Activated T-cell treated with anti-CD3 and anti-CD28 coated beads for 24 hours (primary cell): ENCODE measurements around the gene KLHDC7B.
A peak's percentile ranks its signal among the peaks of the same experiment; 100 is the strongest.

Source experiments
- DNase-seq: peaks from one replicate; pipeline ENCODE4 v3.0.0-alpha.2; 2020; ENCODE audit warnings: low read depth

The KLHDC7B gene

GRCh38 chr22:50573491-50574382 is 28.0 kb downstream of the KLHDC7B start:
- DNase-seq, result no peak

- DNase-seq, result no peak
These were observed 28.7 kb downstream of the KLHDC7B start for GRCh38 chr22:50574383-50574755.

- DNase-seq, result no peak
These were observed 29.8 kb downstream of the KLHDC7B start for GRCh38 chr22:50575426-50575941.

- no peak for DNase-seq
These were observed 30.4 kb downstream of the KLHDC7B start for GRCh38 chr22:50576070-50576469.

- DNase-seq, result no peak
These were observed 31.4 kb downstream of the KLHDC7B start for GRCh38 chr22:50576806-50577696.

GRCh38 chr22:50577697-50577986 is 31.9 kb downstream of the KLHDC7B start:
- DNase-seq, result no peak

- DNase-seq, result no peak
These were observed 32.5 kb downstream of the KLHDC7B start, which contains the start of gene CPT1B for GRCh38 chr22:50577987-50578775. CPT1B (minus strand) TSS chr22:50578427; CDS start chr22:50577915, 512 bp downstream.

- no peak for DNase-seq
These were observed 33.1 kb downstream of the KLHDC7B start for GRCh38 chr22:50578776-50579310.

GRCh38 chr22:50579752-50580151 is 34.1 kb downstream of the KLHDC7B start:
- DNase-seq, result no peak

GRCh38 chr22:50581031-50581949 is 35.6 kb downstream of the KLHDC7B start:
- DNase-seq, result no peak

- no peak for DNase-seq
These were observed 36.3 kb downstream of the KLHDC7B start for GRCh38 chr22:50581950-50582492.

GRCh38 chr22:50582493-50583293 is 37.0 kb downstream of the KLHDC7B start, which contains the start of gene CHKB:
CHKB (minus strand) TSS chr22:50582849; CDS start chr22:50582781, 68 bp downstream.
- DNase-seq, result peak; percentile 98

GRCh38 chr22:50583294-50583861 is 37.7 kb downstream of the KLHDC7B start:
- no peak for DNase-seq

GRCh38 chr22:50584106-50585096 is 38.7 kb downstream of the KLHDC7B start:
- no peak for DNase-seq

- no peak for DNase-seq
These were observed 39.5 kb downstream of the KLHDC7B start for GRCh38 chr22:50585238-50585637.

- DNase-seq, result no peak
These were observed 40.1 kb downstream of the KLHDC7B start for GRCh38 chr22:50585781-50586180.

- DNase-seq, result no peak
These were observed 40.7 kb downstream of the KLHDC7B start for GRCh38 chr22:50586416-50586815.

- no peak for DNase-seq
These were observed 41.7 kb downstream of the KLHDC7B start for GRCh38 chr22:50587407-50587806.
